Stimulated activated CD4-positive, alpha-beta T cell treated with anti-CD3 and anti-CD28 coated beads, TNF-alpha, amount 100 ng/mL, for 1 hour (primary cell): ENCODE data around the gene ARL6.
A peak's percentile ranks its signal among the peaks of the same experiment; 100 is the strongest.

ENCODE experiments used
- DNase-seq, 3 donors: peaks; one replicate each; pipeline ENCODE4 v3.0.0-alpha.2; 2020; ENCODE audit warnings: low read depth in 3 of 3, low spot score in 1 of 3

The ARL6 gene

GRCh38 chr3:97764407-97765238, at the start of gene ARL6:
Gene ARL6 (plus strand): TSS chr3:97764758. CDS start chr3:97768108, 3,350 bp downstream.
- peak; percentile 12 to 49 (median 28) for DNase-seq

GRCh38 chr3:97719156-97719821, 45.3 kb upstream of the ARL6 start:
- peak; percentile 16 to 30 (median 20) for DNase-seq

GRCh38 chr3:97720417-97720816, 44.1 kb upstream of the ARL6 start:
- no peak for DNase-seq

- no peak for DNase-seq
Measured at GRCh38 chr3:97721446-97721845, 43.1 kb upstream of the ARL6 start.

- no peak for DNase-seq
Measured at GRCh38 chr3:97736928-97737327, 27.6 kb upstream of the ARL6 start.

- no peak for DNase-seq
Measured at GRCh38 chr3:97738761-97739160, 25.8 kb upstream of the ARL6 start.

- no peak for DNase-seq
Measured at GRCh38 chr3:97742036-97742435, 22.5 kb upstream of the ARL6 start.

- no peak for DNase-seq
Measured at GRCh38 chr3:97744289-97744688, 20.3 kb upstream of the ARL6 start.

- no peak for DNase-seq
Measured at GRCh38 chr3:97763586-97764406, 762 bp upstream of the ARL6 start.

GRCh38 chr3:97765336-97765735, 778 bp downstream of the ARL6 start:
- DNase-seq: no peak

- DNase-seq: no peak
Measured at GRCh38 chr3:97772926-97773325, 8.4 kb downstream of the ARL6 start.

GRCh38 chr3:97778152-97778551, 13.6 kb downstream of the ARL6 start:
- DNase-seq: no peak

- DNase-seq: no peak
Measured at GRCh38 chr3:97793420-97794019, 29.0 kb downstream of the ARL6 start.

- DNase-seq: no peak
Measured at GRCh38 chr3:97795951-97796350, 31.4 kb downstream of the ARL6 start.

- no peak for DNase-seq
Measured at GRCh38 chr3:97804471-97804870, 39.9 kb downstream of the ARL6 start.

GRCh38 chr3:97810779-97811390, 46.3 kb downstream of the ARL6 start:
- no peak for DNase-seq

GRCh38 chr3:97815149-97815917, 50.8 kb downstream of the ARL6 start:
- DNase-seq: peak in 1 of 3 donors; percentile 22

GRCh38 chr3:97816811-97817210, 52.3 kb downstream of the ARL6 start:
- no peak for DNase-seq

- DNase-seq: no peak
Measured at GRCh38 chr3:97817965-97818364, 53.4 kb downstream of the ARL6 start.

GRCh38 chr3:97820780-97821179, 56.2 kb downstream of the ARL6 start:
- DNase-seq: no peak
